Measurements from ENCODE around the gene FUT7.
"Not testable (repeated sequence)": the region's sequence is repeated elsewhere in the genome, so short reads cannot be mapped to it uniquely, and the experiment has no call there.

Gene FUT7

DNA sequence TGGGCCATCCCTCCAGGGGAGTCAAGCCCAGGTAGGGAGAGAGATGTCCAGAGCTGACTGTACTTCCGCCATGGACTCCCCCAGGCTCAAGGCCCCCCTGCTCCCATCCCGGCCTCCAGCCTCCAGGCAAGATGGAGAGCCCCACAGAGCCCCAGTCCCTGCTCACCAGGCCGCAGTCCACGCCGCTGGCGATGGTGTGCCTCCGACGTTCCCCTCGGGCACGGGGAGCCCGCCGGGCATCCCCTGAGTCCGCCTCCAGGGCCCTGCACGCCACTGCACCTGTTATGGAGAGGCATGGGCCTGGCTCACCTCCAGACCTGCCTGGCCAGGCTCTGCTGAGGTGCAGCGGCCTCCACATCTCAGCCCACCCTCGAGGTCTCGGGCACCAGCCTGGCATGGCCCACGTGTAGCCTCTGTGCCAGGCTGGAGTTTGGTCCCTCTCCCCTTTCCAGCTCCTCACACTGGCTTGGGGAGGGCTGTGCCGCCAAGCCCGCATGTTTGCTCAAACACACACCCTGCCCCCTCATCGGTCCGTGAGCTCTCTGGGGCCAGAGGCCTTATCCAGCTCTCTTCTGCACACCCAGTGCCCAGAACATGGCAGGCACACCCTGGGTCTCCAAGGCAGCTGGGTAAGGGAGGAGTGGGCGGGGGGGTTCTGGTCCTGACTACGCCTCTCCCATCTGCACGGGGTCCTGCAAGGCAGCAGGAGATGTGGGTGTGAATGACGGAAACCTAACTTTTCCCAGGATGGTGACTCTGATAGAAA is 34.4 kb upstream of the FUT7 start:
- no peak for DNase-seq (ENCODE audit: low read depth in 2 of 2, low spot score in 1 of 2)

GRCh38 chr9:137065336-137065967 is 33.6 kb upstream of the FUT7 start:
- no peak for DNase-seq (ENCODE audit: low read depth in 2 of 2, low spot score in 1 of 2)

DNA sequence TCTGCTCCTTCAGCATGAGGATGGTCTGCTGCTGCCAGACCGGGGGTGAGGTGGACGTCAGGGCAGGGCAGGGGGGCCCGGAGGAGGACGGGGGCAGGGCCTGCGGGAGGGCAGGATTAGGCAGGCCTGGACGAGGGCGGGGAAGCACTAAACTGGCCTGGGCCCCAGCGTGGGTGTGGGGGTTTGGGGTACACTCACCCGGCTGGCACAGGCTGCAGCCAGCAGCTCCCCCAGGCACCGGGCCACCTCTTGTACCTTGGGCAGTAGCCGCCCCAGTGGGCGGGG is 32.9 kb upstream of the FUT7 start:
- no peak for DNase-seq (ENCODE audit: low read depth in 2 of 2, low spot score in 1 of 2)

GRCh38 chr9:137064027-137064879 is 32.4 kb upstream of the FUT7 start:
- peak in 1 of 2 donors; percentile 42 for DNase-seq (ENCODE audit: low read depth in 2 of 2, low spot score in 1 of 2)

- DNase-seq (ENCODE audit: low read depth in 2 of 2, low spot score in 1 of 2): no peak
Measured at GRCh38 chr9:137063311-137064026, 31.6 kb upstream of the FUT7 start.

- not testable (repeated sequence) for DNase-seq (ENCODE audit: low read depth in 2 of 2, low spot score in 1 of 2)
Measured at GRCh38 chr9:137062798-137063197, 30.9 kb upstream of the FUT7 start.

DNA sequence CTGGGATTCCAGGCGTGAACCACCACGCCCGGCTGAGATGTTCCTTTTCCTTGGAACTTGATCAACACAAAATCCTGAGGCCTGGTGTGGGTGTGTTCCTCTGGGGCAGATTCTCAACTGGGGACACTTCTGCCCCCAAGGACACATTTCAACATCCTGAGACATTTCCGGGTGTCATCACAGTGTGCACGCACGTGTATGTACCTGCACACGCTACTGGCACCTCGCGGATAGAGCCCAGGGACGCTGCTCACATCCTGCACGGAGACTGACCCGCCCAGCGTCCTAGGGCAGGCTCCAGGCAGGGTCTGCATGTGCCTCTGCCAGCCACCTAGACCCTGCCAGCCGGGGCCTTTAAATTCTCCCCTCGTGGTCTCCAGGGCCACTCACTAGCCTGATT is 30.5 kb upstream of the FUT7 start:
- no peak for DNase-seq (ENCODE audit: low read depth in 2 of 2, low spot score in 1 of 2)

DNA sequence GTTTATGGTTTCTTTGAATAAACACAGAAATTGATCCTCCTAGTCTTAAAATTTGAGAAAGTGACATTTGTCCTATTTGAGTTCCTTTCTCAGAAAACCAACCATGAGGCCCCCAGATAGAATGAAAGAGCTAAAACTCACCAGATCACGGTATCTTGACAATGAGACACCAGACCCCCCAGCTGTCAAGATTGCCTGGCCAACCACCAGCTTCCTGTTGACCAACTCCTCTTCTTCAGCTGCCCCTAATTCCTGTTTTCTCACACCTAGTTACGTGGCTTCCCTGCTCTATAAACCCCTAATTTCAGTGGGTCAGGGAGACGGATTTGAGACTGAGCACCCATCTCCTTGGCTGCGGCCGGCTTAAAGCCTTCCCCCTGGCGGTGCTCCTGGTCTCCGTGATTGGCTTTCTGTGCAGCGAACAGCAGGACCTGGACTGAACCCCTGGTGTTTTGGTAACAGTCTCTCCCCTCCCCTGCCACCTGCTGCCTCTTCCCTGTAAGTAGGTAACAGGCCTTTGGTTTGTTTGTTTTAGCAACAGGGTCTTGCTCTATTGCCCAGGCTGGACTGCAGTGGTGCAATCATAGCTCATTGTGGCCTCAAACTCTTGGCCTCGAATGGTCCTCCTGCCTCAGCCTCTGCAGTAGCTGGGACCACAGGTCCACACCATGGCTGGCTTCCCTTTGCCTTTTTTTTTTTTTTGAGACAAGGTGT is 26.8 kb upstream of the FUT7 start:
- DNase-seq (ENCODE audit: low read depth in 2 of 2, low spot score in 1 of 2): no peak

GRCh38 chr9:137057545-137057944 is 25.7 kb upstream of the FUT7 start:
- DNase-seq (ENCODE audit: low read depth in 2 of 2, low spot score in 1 of 2): no peak

DNA sequence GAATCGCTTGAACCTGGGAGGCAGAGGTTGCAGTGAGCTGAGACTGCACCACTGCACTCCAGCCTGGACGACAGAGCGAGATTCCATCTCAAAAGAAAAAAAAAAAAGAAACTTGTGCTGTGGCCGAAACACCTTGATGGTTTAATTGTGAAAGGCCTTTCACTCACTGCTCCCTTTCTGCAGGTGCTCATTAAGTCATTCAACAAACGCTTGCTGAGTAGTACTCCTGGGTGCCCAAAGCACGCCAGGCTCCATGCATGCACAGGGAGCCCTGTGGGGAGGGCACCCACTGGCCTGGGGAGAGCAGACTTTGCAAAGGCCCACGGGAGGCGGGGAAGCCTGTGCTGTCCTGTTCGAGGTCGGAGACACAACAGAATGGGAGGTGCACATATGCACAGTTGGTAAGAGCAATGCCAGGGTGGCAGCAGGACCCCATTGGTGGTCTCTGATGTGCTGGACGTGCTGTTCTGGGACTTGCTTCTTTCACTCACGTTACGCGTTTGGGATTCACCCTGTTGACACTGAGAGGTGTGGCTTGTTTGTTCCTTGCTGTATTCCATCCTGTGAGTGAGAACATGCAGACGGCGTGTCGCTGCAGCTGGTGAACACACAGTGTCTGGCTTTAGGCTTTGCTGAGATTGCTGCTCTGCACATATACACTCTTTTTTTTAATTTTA is 25.0 kb upstream of the FUT7 start:
- DNase-seq (ENCODE audit: low read depth in 2 of 2, low spot score in 1 of 2): no peak

DNA sequence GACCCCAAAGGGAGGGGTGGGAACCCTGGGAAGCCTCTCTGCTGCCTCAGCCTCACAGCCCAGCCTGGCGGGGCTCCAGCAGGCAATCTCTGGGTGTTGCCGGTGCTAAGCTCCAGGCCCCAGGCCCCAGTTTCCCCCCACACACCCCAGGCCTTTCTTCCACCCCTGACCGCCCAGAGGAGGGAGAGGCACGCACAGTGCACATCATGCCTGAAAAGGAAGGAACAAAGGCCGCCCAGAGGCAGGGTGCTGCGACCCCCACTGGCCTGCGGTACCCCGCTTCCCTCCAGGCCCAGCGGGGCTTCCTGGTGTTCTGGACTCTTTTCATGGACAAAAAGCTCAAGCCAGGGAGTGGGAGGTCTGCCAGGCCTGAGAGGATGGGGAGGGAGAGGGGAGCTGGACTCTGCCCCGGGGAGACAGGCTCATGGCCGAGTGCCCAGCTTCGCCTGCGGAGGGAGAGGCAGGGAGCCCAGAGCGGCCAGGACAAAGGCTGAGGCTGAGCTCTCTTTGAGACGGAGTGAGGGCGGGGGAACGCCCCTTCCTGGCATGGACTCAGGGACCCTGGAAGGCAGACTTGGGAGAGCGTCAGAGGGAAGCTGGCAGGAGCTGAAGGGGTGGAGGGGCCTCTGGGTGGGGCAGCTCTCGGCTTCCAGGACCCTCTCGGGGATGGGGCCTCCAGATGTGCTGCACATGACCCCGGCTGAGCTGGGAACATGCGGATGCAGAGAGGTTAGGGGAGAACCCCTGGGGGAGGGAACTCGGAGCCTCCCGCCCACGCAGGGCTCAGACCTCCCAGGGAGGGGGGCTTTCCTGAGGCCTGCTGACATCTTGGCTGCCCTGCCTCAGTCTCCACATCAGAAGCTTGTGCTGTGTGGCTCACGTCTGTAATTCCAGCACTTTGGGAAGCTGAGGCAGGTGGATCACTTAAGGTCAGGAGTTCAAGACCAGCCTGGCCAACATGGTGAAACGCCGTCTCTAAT is 23.8 kb upstream of the FUT7 start:
- DNase-seq (ENCODE audit: low read depth in 2 of 2, low spot score in 1 of 2): no peak

GRCh38 chr9:137054932-137055384 is 23.1 kb upstream of the FUT7 start:
- DNase-seq (ENCODE audit: low read depth in 2 of 2, low spot score in 1 of 2): no peak

GRCh38 chr9:137053944-137054931 is 22.4 kb upstream of the FUT7 start, which contains the start of gene ENTPD2:
Gene ENTPD2 (minus strand): TSS chr9:137054061. CDS start chr9:137053997, 64 bp downstream.
- DNase-seq (ENCODE audit: low read depth in 2 of 2, low spot score in 1 of 2): no peak

DNA sequence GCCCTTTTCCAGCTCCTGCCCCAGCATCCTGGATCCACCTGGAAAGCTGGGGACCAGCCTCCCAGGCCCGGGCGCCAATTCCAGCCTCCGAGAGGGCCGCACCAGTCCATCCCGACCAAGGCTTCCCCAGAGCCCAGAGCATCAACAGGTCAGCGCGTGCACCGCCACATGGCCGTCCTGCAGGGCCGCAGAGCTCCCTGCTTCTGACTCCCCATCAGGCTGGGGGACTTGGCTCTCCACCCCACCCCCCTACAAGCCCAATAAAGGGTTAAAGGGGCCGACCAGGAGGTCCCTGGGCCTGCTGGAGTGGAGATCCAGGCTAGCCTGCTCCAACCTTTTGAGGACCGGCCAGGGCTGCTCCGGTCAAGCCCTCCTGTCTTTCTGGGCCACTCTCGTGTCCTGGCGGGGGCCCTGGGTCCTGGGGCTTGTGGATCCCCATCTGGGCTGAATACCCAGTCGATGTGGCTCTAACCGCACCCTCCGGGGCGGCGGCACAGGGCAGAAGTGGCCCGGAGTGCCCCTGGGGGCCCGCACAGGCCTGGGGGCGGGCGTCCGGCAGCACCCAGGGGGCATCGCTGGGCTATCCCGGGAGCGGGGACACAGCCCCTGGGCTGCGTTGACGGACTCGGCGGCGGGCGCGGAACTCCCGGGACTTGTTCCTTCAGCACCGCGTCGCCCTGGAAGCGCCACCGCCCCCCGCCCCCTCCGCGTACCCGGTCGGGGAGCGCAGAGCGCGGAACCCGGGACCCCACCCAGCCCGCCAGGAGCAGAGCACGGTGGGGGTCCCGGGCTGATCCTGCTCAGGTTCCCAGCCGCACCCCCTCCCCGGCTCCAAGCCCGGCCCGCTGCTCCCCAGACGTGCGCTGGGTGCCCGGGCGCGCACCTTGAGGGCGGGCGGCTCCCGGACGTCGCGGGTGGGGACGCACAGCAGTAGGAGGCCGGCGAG is 21.4 kb upstream of the FUT7 start:
- DNase-seq (ENCODE audit: low read depth in 2 of 2, low spot score in 1 of 2): no peak

DNA sequence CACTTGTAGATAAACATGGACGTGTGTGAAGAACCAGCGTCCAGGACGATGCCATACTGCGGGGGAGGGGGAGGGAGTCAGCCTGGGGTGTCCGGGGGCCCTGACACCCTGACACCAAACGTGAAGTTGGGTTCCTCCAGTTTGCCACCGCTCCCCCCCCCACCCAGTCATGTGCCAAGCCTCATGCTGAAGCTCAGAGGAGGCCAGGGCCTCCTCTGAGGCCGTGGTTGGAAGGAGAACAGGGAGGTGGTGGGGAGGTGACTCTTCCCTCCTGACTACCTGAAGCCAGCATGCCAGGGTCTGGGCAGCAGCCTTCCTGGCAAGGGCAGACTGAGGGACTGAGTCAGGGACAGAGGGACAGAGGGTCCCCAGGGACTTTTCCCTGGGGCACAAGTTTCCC is 20.4 kb upstream of the FUT7 start:
- DNase-seq (ENCODE audit: low read depth in 2 of 2, low spot score in 1 of 2): no peak

DNA sequence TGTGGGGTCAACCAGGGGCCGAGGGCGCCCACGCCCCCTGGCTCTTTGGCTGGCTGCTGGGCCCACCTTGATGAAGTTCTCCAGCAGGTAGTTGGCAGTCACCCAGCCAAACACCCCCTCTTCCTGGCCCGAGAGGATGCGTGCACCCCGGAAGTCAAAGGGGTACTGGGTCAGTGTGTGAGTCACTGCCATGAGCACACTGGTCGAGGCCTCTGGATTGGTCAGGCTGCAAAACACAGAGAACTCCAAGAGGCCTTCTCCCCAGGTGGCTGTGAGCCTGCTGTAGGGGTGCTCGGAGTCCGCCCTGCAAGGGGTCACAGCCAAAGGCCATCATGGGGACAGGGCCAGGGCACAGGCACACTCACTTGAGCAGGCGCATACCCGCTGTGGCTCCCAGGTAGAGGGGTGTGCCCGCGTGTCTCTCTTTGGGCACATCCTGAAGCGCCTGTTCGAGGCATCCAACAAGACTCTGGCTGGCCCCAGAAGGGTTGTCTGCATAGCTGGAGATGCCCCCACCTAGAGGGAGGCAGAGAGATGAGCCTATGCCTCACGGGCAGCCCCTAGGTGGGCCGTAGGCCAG is 19.3 kb upstream of the FUT7 start:
- DNase-seq (ENCODE audit: low read depth in 2 of 2, low spot score in 1 of 2): no peak

Data from stimulated activated CD8-positive, alpha-beta memory T cell treated with anti-CD3 and anti-CD28 coated beads, Interleukin-4, amount 100 ng/mL, for 1 hour (primary cell).